H1 (cell line): ENCODE data around the gene IGSF9B. TPM values are rescaled to one million over a fixed set of nuclear protein-coding genes. Genes with fewer than 3 reads are reported as not detected.

Source experiments
- CTCF ChIA-PET: fragments of 300-600 bp; sonication (Branson Sonifier 250); formaldehyde crosslinking; loops from one replicate; lab custom pipeline; 2021; ENCODE audit not compliant: partially characterized antibody; lab: Charles Lee
- POLR2A ChIA-PET: fragments of 300-600 bp; sonication (Branson Sonifier 250); formaldehyde crosslinking; loops from one replicate; lab custom pipeline; 2021; ENCODE audit warnings: inconsistent platforms; ENCODE audit not compliant: partially characterized antibody; lab: Charles Lee
- DNase-seq, 2 experiments: peaks; one replicate each; pipeline versions ENCODE4 v3.0.0 to v3.0.0-alpha.2; 2010 to 2022; ENCODE audit warnings: low spot score in 2 of 2, low read depth in 1 of 2, mixed read lengths in 1 of 2
- FAIRE-seq: peaks from 2 replicates; lab custom pipeline; 2011; peaks lifted over from hg19 to GRCh38; lab: Jason Lieb, UNC
- H2AFZ ChIP-seq: 2 replicates; pipeline ENCODE4 v1.8.1; 2012; ENCODE audit warnings: low read length, inconsistent platforms
- H2AK5ac ChIP-seq: 2 replicates; pipeline ENCODE4 v1.6.1; 2013; ENCODE audit warnings: low read depth, low read length
- H2BK120ac ChIP-seq: replicated peaks from 2 replicates; pipeline ENCODE3; 2013; ENCODE audit warnings: low read depth, low read length, inconsistent platforms
- H2BK12ac ChIP-seq: 2 replicates; pipeline ENCODE4 v1.6.1; 2013; ENCODE audit warnings: low read depth, low read length
- H2BK15ac ChIP-seq: 2 replicates; pipeline ENCODE4 v1.6.1; 2013; ENCODE audit warnings: low read length
- H2BK20ac ChIP-seq: 2 replicates; pipeline ENCODE4 v1.6.1; 2013; ENCODE audit warnings: low read length
- H2BK5ac ChIP-seq: 2 replicates; pipeline ENCODE4 v1.6.1; 2013; ENCODE audit warnings: low read depth, low read length
- H3K14ac ChIP-seq: 2 replicates; pipeline ENCODE4 v1.6.1; 2013; ENCODE audit warnings: inconsistent platforms; ENCODE audit not compliant: insufficient read length
- H3K18ac ChIP-seq: 2 replicates; pipeline ENCODE4 v1.6.1; 2013; ENCODE audit warnings: low read length; ENCODE audit errors: extremely low read depth
- H3K23ac ChIP-seq: 2 replicates; pipeline ENCODE4 v1.6.1; 2013; ENCODE audit warnings: inconsistent platforms; ENCODE audit not compliant: insufficient read length
- H3K23me2 ChIP-seq: 2 replicates; pipeline ENCODE4 v1.6.1; 2013; ENCODE audit warnings: low read depth, low read length
- H3K27ac ChIP-seq: 2 replicates; pipeline ENCODE4 v1.6.1; 2011; ENCODE audit warnings: low read depth, low read length, inconsistent platforms
- H3K27me3 ChIP-seq, 4 experiments: replicated peaks in 1 of 4; 1 replicate in 1 of 4; 2 replicates in 3 of 4; pipeline versions ENCODE4 v1.6.1 to v1.8.1; 2011 to 2013; ENCODE audit warnings: low read length in 3 of 4, mild to moderate bottlenecking in 3 of 4, inconsistent platforms in 2 of 4, mixed read lengths in 2 of 4, moderate library complexity in 1 of 4; ENCODE audit not compliant: control insufficient read depth in 3 of 4, insufficient read depth in 3 of 4; ENCODE audit errors: extremely low read depth in 1 of 4
- H3K36me3 ChIP-seq, 4 experiments: 2 replicates each; pipeline versions ENCODE4 v1.6.1 to v1.8.1; 2011 to 2013; ENCODE audit warnings: mild to moderate bottlenecking in 4 of 4, low read length in 3 of 4, moderate library complexity in 2 of 4, control low read depth in 1 of 4, inconsistent platforms in 1 of 4; ENCODE audit not compliant: insufficient read depth in 4 of 4, control insufficient read depth in 2 of 4
- H3K4ac ChIP-seq: replicated peaks from 2 replicates; pipeline ENCODE3; 2013; ENCODE audit warnings: low read length, low read depth, mixed read lengths, inconsistent platforms; ENCODE audit not compliant: insufficient read length
- H3K4me1 ChIP-seq, 4 experiments: replicated peaks in 1 of 4; 1 replicate in 1 of 4; 2 replicates in 3 of 4; pipeline versions ENCODE4 v1.6.1 to v1.8.1; 2011 to 2013; ENCODE audit warnings: low read length in 3 of 4, inconsistent platforms in 2 of 4, mixed read lengths in 1 of 4; ENCODE audit not compliant: insufficient read depth in 4 of 4, control insufficient read depth in 3 of 4
- H3K4me2 ChIP-seq, 2 experiments: 2 replicates each; pipeline versions ENCODE4 v1.6.1 to v1.8.1; 2011 to 2013; ENCODE audit warnings: low read depth in 2 of 2, low read length in 2 of 2, control low read depth in 1 of 2, inconsistent platforms in 1 of 2, mild to moderate bottlenecking in 1 of 2; ENCODE audit not compliant: insufficient read depth in 1 of 2
- H3K4me3 ChIP-seq, 4 experiments: fragments of 200-600, 300-600 bp in 1 of 4; sonication (generic), shearing (Covaris generic), sonication (Bioruptor Twin) in 1 of 4; 2 replicates each; pipeline versions ENCODE4 v1.5.1 to v1.8.1; 2011 to 2016; ENCODE audit warnings: low read length in 4 of 4, low read depth in 3 of 4, control low read depth in 2 of 4, inconsistent platforms in 2 of 4, mild to moderate bottlenecking in 2 of 4, mixed read lengths in 1 of 4, moderate library complexity in 1 of 4; ENCODE audit not compliant: insufficient read depth in 2 of 4; ENCODE audit errors: extremely low read depth in 1 of 4
- H3K56ac ChIP-seq: replicated peaks from 2 replicates; pipeline ENCODE3; 2013; ENCODE audit warnings: low read depth, mild to moderate bottlenecking, mixed read lengths, low read length, inconsistent platforms; ENCODE audit not compliant: insufficient read length
- H3K79me1 ChIP-seq: 2 replicates; pipeline ENCODE4 v1.6.1; 2013; ENCODE audit warnings: low read depth, low read length, control low read depth
- H3K79me2 ChIP-seq, 2 experiments: 2 replicates each; pipeline versions ENCODE4 v1.6.1 to v1.8.1; 2012 to 2013; ENCODE audit warnings: low read length in 2 of 2, mild to moderate bottlenecking in 2 of 2, inconsistent platforms in 1 of 2; ENCODE audit not compliant: insufficient read depth in 2 of 2, control insufficient read depth in 1 of 2
- H3K9ac ChIP-seq, 4 experiments: replicated peaks in 1 of 4; 1 replicate in 1 of 4; 2 replicates in 3 of 4; pipeline versions ENCODE4 v1.6.1 to v1.8.1; 2011 to 2013; ENCODE audit warnings: low read depth in 3 of 4, low read length in 3 of 4, control low read depth in 2 of 4, mild to moderate bottlenecking in 2 of 4, moderate library complexity in 2 of 4, inconsistent platforms in 1 of 4; ENCODE audit errors: extremely low read depth in 1 of 4
- H3K9me3 ChIP-seq, 2 experiments: 2 replicates each; pipeline versions ENCODE4 v1.6.1 to v1.8.1; 2012 to 2013; ENCODE audit warnings: mild to moderate bottlenecking in 2 of 2, moderate library complexity in 2 of 2, control low read depth in 1 of 2, inconsistent platforms in 1 of 2, low read depth in 1 of 2, low read length in 1 of 2, mixed read lengths in 1 of 2; ENCODE audit not compliant: insufficient read depth in 2 of 2
- H4K20me1 ChIP-seq, 2 experiments: replicated peaks in 1 of 2; 2 replicates each; pipeline versions ENCODE3 to v1.8.1; 2011 to 2013; ENCODE audit warnings: inconsistent platforms in 2 of 2, low read length in 2 of 2, mild to moderate bottlenecking in 1 of 2; ENCODE audit not compliant: insufficient read depth in 2 of 2, control insufficient read depth in 1 of 2
- H4K5ac ChIP-seq: 2 replicates; pipeline ENCODE4 v1.6.1; 2013; ENCODE audit warnings: low read length, low read depth, mixed read lengths, inconsistent platforms; ENCODE audit not compliant: insufficient read length
- H4K8ac ChIP-seq: 2 replicates; pipeline ENCODE4 v1.8.0; 2013; ENCODE audit warnings: mild to moderate bottlenecking, moderate library complexity, low read length, inconsistent platforms; ENCODE audit not compliant: insufficient read depth; ENCODE audit errors: extremely low read depth
- H4K91ac ChIP-seq: replicated peaks from 2 replicates; pipeline ENCODE3; 2013; ENCODE audit warnings: low read length, mixed read lengths, inconsistent platforms; ENCODE audit not compliant: insufficient read length
- BCL11A ChIP-seq, 2 experiments: IDR thresholded peaks; one replicate each; pipeline ENCODE4 v1.6.1; 2011; ENCODE audit warnings: low read depth in 2 of 2, low read length in 2 of 2, mild to moderate bottlenecking in 2 of 2
- CEBPB ChIP-seq: IDR thresholded peaks from 2 replicates; pipeline ENCODE4 v1.6.1; 2012; ENCODE audit warnings: low read depth, low read length
- CHD1 ChIP-seq: IDR thresholded peaks from 2 replicates; pipeline ENCODE4 v1.6.1; 2012; ENCODE audit warnings: low read depth, low read length, improper control_type of control experiment
- EZH2 ChIP-seq: fragments of 200-600 bp; sonication (generic); IDR thresholded peaks from 2 replicates; pipeline ENCODE4 v1.7.1; 2012; ENCODE audit warnings: low read depth, mild to moderate bottlenecking, moderate library complexity, low read length, inconsistent platforms; ENCODE audit not compliant: severe bottlenecking
- FOSL1 ChIP-seq: IDR thresholded peaks from 2 replicates; pipeline ENCODE4 v1.6.1; 2011; ENCODE audit warnings: mild to moderate bottlenecking, low read depth, low read length, moderate library complexity; ENCODE audit not compliant: insufficient read depth
- KDM5A ChIP-seq: fragments of 200-600 bp; IDR thresholded peaks from 2 replicates; pipeline ENCODE4 v1.7.1; 2012; ENCODE audit warnings: mild to moderate bottlenecking, low read length, inconsistent platforms, mixed read lengths
- RAD21 ChIP-seq, 2 experiments: IDR thresholded peaks in 1 of 2; conservative IDR thresholded peaks in 1 of 2; 2 replicates each; pipeline ENCODE4 v1.6.1; 2011; ENCODE audit warnings: low read depth in 2 of 2, low read length in 2 of 2, improper control_type of control experiment in 1 of 2, inconsistent platforms in 1 of 2, mild to moderate bottlenecking in 1 of 2, moderate library complexity in 1 of 2
- RXRA ChIP-seq: IDR thresholded peaks from 2 replicates; pipeline ENCODE4 v1.6.1; 2011; ENCODE audit warnings: low read depth, mild to moderate bottlenecking, low read length, moderate library complexity; ENCODE audit not compliant: insufficient read depth
- SIX5 ChIP-seq: IDR thresholded peaks from 2 replicates; pipeline ENCODE4 v1.6.1; 2011; ENCODE audit warnings: mild to moderate bottlenecking, low read depth, low read length
- SP1 ChIP-seq: IDR thresholded peaks from 2 replicates; pipeline ENCODE4 v1.6.1; 2011; ENCODE audit warnings: low read depth, low read length
- SP2 ChIP-seq: IDR thresholded peaks from 2 replicates; pipeline ENCODE4 v1.6.1; 2012; ENCODE audit warnings: mild to moderate bottlenecking, low read length, inconsistent platforms
- TAF7 ChIP-seq: optimal IDR thresholded peaks from 2 replicates; pipeline ENCODE3; 2011; ENCODE audit warnings: low read depth, mild to moderate bottlenecking, inconsistent platforms, low read length, moderate library complexity, borderline replicate concordance
- WGBS, 2 experiments: shearing (Covaris generic) in 1 of 2; methylation state at CpG; one replicate each; pipeline versions ENCODE4 v1.1.6 to v1.1.7; 2013 to 2015; ENCODE audit warnings: low lambda C conversion rate in 2 of 2, mixed read lengths in 2 of 2, inconsistent platforms in 1 of 2, low coverage in 1 of 2, missing lambda C conversion rate in 1 of 2; ENCODE audit not compliant: insufficient replicate concordance in 2 of 2, insufficient coverage in 1 of 2, insufficient read length in 1 of 2; ENCODE audit errors: extremely low coverage in 1 of 2, missing lambda C conversion rate in 1 of 2; 5-methylcytosine and 5-hydroxymethylcytosine counted together
- polyA plus RNA-seq, 7 experiments: library from polyadenylated mRNA; depleted of rRNA in 3 of 7; stranded (reverse) in 5 of 7; unstranded in 2 of 7; fragments of >200 nt in 5 of 7; fragments of 200-250 nt in 2 of 7; gene quantifications; 1 replicate in 5 of 7; 2 replicates in 1 of 7; 4 replicates in 1 of 7; pipeline versions ENCODE4 v1.2.1 to v1.2.3, GENCODE V29; 2011 to 2013; ENCODE audit warnings: missing spikeins in 2 of 7, mixed read lengths in 2 of 7
- total RNA-seq: library from RNA; stranded (reverse); fragmentation: NEBNext Ultra II Directional; extraction: Animal tissue kit (Norgen Biotek cat#: 25700); gene quantifications from 2 replicates; pipeline ENCODE4 v1.2.1, GENCODE V29; 2021
- TF ChIP-seq, protein P1 (sequence below): IDR thresholded peaks from 2 replicates; pipeline ENCODE4 v1.6.1; 2011; ENCODE audit warnings: low read length, improper control_type of control experiment

The IGSF9B gene
- total and polyA plus RNA-seq, 2 of the 8 experiments (the other 6 are each of a cell fraction or from before 2014, with no cell fraction given): 16.5 to 49.2 TPM

DNA sequence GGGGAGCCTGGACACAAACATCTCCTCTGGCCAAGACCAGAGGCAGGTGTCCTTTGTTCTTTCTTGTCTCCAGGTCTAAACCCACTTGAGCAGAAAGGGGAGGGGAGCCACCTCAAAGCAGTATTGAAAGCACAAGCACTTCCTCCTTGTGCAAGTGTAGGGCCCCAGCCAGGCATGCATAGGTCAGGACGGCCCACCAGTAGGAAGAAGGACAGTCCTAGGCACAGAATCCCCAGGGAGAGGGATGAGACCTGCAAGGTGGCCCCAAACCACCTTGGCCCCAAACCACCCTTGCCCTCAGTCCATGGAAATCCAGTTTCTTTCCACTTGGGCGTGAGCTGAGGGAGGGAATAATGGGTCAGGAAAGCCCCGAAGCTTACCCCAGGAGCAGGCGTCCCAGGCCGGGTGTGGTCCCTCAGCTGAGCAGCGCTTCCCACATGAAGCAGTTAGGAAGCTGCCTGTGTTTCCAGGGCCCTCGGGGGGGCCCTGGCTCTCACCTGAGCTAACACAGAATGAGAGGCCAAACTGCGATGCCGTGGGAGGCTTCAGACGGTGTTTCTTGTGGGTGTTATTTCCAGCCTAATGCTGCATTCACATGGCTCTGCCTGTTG is 20.4 kb upstream of the IGSF9B start:
- no peaks in the 10 kb centered on the region for H3K36me3 ChIP-seq
- 86% methylated on average over 10 of the region's 10 CpGs; no CpG with 5 or more reads in 1 of the 2 experiments for WGBS, 2 experiments
- H3K23me2 ChIP-seq: no peaks in the 10 kb centered on the region
- H3K4me1 ChIP-seq: no peaks in the 10 kb centered on the region; a peak in 1 of 7 replicates
- H4K20me1 ChIP-seq: no peaks in the 10 kb centered on the region
- no peak overlapping the region for H3K4me2 ChIP-seq
- FAIRE-seq (no peak), DNase-seq (no peak)
- H2AFZ ChIP-seq: no peak overlapping the region
- no peak overlapping the region for H2BK120ac ChIP-seq
- peaks cover 0 to 3% (median 0%) of the 10 kb centered on the region in 4 experiments; a peak in 1 of 7 replicates for H3K27me3 ChIP-seq
- H2BK12ac ChIP-seq: no peak overlapping the region
- H3K4ac ChIP-seq: no peak overlapping the region
- H3K27ac ChIP-seq: no peak overlapping the region
- H2BK15ac ChIP-seq: no peak overlapping the region
- no peak overlapping the region for H2BK20ac ChIP-seq
- no peak overlapping the region for H3K56ac ChIP-seq
- H3K4me3 ChIP-seq: no peak overlapping the region
- no peak overlapping the region for H3K9ac ChIP-seq
- H3K23ac ChIP-seq: no peak overlapping the region
- no peak overlapping the region for H4K8ac ChIP-seq
- no peaks in the 10 kb centered on the region for H3K79me2 ChIP-seq
- POLR2A ChIA-PET: no interaction called here
- no peak overlapping the region for H2BK5ac ChIP-seq
- no peaks in the 10 kb centered on the region for H3K9me3 ChIP-seq
- no peak overlapping the region for H2AK5ac ChIP-seq
- H3K79me1 ChIP-seq: no peaks in the 10 kb centered on the region
- no peak overlapping the region for H3K14ac ChIP-seq
- H4K91ac ChIP-seq: no peak overlapping the region
- H4K5ac ChIP-seq: no peak overlapping the region
- H3K18ac ChIP-seq: no peak overlapping the region
- CTCF ChIA-PET: interaction anchor here (0.8 kb wide), 1 partner anchor 30 kb away, joined by 4 read pairs; no protein-coding TSS in a partner anchor
- TF ChIP-seq FOSL1 (no peak), TAF7 (no peak), CHD1 (no peak), RXRA (no peak), SIX5 (no peak), RAD21 (IDR thresholded peaks at IDR 0.05 in 1 of 2, conservative IDR thresholded peaks at IDR 0.05 in 1 of 2; ENCODE audit: low read depth in 2 of 2, low read length in 2 of 2) (no peak), SP2 (no peak), KDM5A (no peak), BCL11A (IDR thresholded peaks at IDR 0.05; ENCODE audit: low read depth in 2 of 2, low read length in 2 of 2) (no peak), EZH2 (no peak), CEBPB (no peak), SP1 (no peak)
- TF ChIP-seq, protein P1, sequence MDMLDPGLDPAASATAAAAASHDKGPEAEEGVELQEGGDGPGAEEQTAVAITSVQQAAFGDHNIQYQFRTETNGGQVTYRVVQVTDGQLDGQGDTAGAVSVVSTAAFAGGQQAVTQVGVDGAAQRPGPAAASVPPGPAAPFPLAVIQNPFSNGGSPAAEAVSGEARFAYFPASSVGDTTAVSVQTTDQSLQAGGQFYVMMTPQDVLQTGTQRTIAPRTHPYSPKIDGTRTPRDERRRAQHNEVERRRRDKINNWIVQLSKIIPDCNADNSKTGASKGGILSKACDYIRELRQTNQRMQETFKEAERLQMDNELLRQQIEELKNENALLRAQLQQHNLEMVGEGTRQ: no peak
